Prostate gland (tissue), 2 donors: ENCODE data around the gene ADAM11.

Source experiments
- CTCF ChIP-seq, 4 experiments: fragments of 200-600 bp in 2 of 4; fragments of 450-650 bp in 2 of 4; sonication (generic) in 2 of 4; IDR thresholded peaks; 1 replicate in 3 of 4; 2 replicates in 1 of 4; pipeline ENCODE4 v1.5.1; 2016 to 2019; ENCODE audit warnings: antibody characterized with exemption in 4 of 4, mild to moderate bottlenecking in 2 of 4, moderate library complexity in 2 of 4
- POLR2A ChIP-seq: fragments of 450-650 bp; IDR thresholded peaks from one replicate; pipeline ENCODE4 v1.6.1; 2016; ENCODE audit warnings: antibody characterized with exemption, mild to moderate bottlenecking
- POLR2AphosphoS5 ChIP-seq: sonication (generic); formaldehyde crosslinking; IDR thresholded peaks from one replicate; pipeline ENCODE4 v1.6.1; 2017; ENCODE audit warnings: antibody characterized with exemption

GRCh38 chr17:44763170-44763569 lies 4.4 kb downstream of the ADAM11 start:
- TF ChIP-seq POLR2A (no peak), CTCF (IDR thresholded peaks at IDR 0.05) (no peak), POLR2AphosphoS5 (no peak)
